PC-9 (cell line): ENCODE data around the gene GNPDA2.

Source experiments
- CTCF ChIP-seq: fragments of 200-600 bp; sonication (generic); conservative IDR thresholded peaks from 2 replicates; pipeline ENCODE4 v1.6.1; 2017; ENCODE audit warnings: mixed run types, antibody characterized with exemption, mild to moderate bottlenecking, moderate library complexity
- EZH2 ChIP-seq: fragments of 200-600 bp; sonication (generic); IDR thresholded peaks from 2 replicates; pipeline ENCODE4 v1.8.0; 2017; ENCODE audit warnings: antibody characterized with exemption, low read depth

GRCh38 chr4:44765116-44765515 is 38.8 kb upstream of the GNPDA2 start:
- TF ChIP-seq CTCF = no peak
- TF ChIP-seq EZH2 = no peak
